Activated CD4-positive, alpha-beta T cell treated with anti-CD3 and anti-CD28 coated beads, Interleukin-2, amount 10 ng/mL, durations not matched to agents 7 days and 5 days (primary cell): ENCODE measurements around the gene MRPL11. TPM values are rescaled to one million over a fixed set of nuclear protein-coding genes. Genes with fewer than 3 reads are reported as not detected.
"Not testable (repeated sequence)": the region's sequence is repeated elsewhere in the genome, so short reads cannot be mapped to it uniquely, and the experiment has no call there.

Experiments used
- CTCF ChIA-PET: fragments of 350-600 bp; sonication (Branson Sonifier 250); formaldehyde crosslinking; loops from one replicate; lab custom pipeline; 2021; ENCODE audit warnings: antibody characterized with exemption; lab: Charles Lee
- POLR2A ChIA-PET: fragments of 350-600 bp; sonication (Branson Sonifier 250); formaldehyde crosslinking; loops from one replicate; lab custom pipeline; 2021; ENCODE audit warnings: antibody characterized with exemption; lab: Charles Lee
- DNase-seq: peaks from one replicate; pipeline ENCODE4 v3.0.0-alpha.2; 2020
- H3K27ac Mint-ChIP-seq: one replicate; pipeline ENCODE4 v1.8.0; 2021; ENCODE audit warnings: mild to moderate bottlenecking, moderate library complexity, mixed read lengths
- H3K27me3 Mint-ChIP-seq: one replicate; pipeline ENCODE4 v1.8.0; 2021; ENCODE audit warnings: mixed read lengths
- H3K36me3 Mint-ChIP-seq: one replicate; pipeline ENCODE4 v1.8.0; 2021; ENCODE audit warnings: low read depth, mixed read lengths
- H3K4me1 Mint-ChIP-seq: one replicate; pipeline ENCODE4 v1.8.0; 2021; ENCODE audit warnings: mixed read lengths
- H3K4me3 Mint-ChIP-seq: one replicate; pipeline ENCODE4 v1.8.0; 2021; ENCODE audit warnings: mild to moderate bottlenecking, moderate library complexity, mixed read lengths
- H3K9me3 Mint-ChIP-seq: one replicate; pipeline ENCODE4 v1.8.0; 2021; ENCODE audit warnings: mixed read lengths
- total RNA-seq, 2 experiments: library from RNA; stranded (reverse); gene quantifications; one replicate each; pipeline ENCODE4 v1.2.3, GENCODE V29; 2021

The MRPL11 gene
- total RNA-seq, 2 experiments from 2014 or later = 72.4 to 76.4 TPM

- Mint-ChIP-seq H3K27ac (peak overlapping the region; percentile 70), H3K4me3 (peak overlapping the region; percentile 81), H3K9me3 (peaks cover 11% of the 10 kb centered on the region), H3K4me1 (peaks cover 42% of the 10 kb centered on the region), H3K36me3 (peaks cover 10% of the 10 kb centered on the region), H3K27me3 (peaks cover 2% of the 10 kb centered on the region)
- no peak for DNase-seq
- CTCF ChIA-PET = interaction anchor here (0.6 to 1.7 kb wide), 7 partner anchors 12 to 28 kb away, joined by 3 to 9 read pairs (median 3); partner anchors contain the start of genes DPP3 and MRPL11
- POLR2A ChIA-PET = interaction anchor here (1.4 kb wide), 1 partner anchor 15 kb away, joined by 4 read pairs; the partner anchor contains the start of gene DPP3
Measured at GRCh38 chr11:66465373-66466224, 27.0 kb upstream of the MRPL11 start.

GRCh38 chr11:66464916-66465315 is 26.3 kb upstream of the MRPL11 start:
- no peak overlapping the region for H3K4me3 Mint-ChIP-seq
- H3K27ac Mint-ChIP-seq = no peak overlapping the region
- POLR2A ChIA-PET = no interaction called here
- H3K4me1 Mint-ChIP-seq = peaks cover 42% of the 10 kb centered on the region
- H3K36me3 Mint-ChIP-seq = peaks cover 10% of the 10 kb centered on the region
- H3K27me3 Mint-ChIP-seq = peaks cover 2% of the 10 kb centered on the region
- CTCF ChIA-PET = interaction anchor here (0.6 to 1.4 kb wide), 3 partner anchors 11 to 26 kb away, joined by 3 to 9 read pairs (median 4); partner anchors contain the start of genes DPP3 and MRPL11
- no peak for DNase-seq
- peaks cover 11% of the 10 kb centered on the region for H3K9me3 Mint-ChIP-seq

DNA sequence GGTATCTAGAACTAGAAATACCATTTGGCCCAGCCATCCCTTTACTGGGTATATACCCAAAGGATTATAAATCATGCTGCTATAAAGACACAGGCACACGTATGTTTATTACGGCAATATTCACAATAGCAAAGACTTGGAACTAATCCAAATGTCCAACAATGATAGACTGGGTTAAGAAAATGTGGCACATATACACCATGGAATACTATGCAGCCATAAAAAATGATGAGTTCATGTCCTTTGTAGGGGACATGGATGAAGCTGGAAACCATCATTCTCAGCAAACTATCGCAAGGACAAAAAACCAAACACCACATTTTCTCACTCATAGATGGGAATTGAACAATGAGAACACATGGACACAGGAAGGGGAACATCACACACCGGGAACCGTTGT is 25.5 kb upstream of the MRPL11 start:
- CTCF ChIA-PET = interaction anchor here (1.4 kb wide), 2 partner anchors 25 kb away, joined by 6 to 9 read pairs; partner anchors contain the start of gene MRPL11

DNA sequence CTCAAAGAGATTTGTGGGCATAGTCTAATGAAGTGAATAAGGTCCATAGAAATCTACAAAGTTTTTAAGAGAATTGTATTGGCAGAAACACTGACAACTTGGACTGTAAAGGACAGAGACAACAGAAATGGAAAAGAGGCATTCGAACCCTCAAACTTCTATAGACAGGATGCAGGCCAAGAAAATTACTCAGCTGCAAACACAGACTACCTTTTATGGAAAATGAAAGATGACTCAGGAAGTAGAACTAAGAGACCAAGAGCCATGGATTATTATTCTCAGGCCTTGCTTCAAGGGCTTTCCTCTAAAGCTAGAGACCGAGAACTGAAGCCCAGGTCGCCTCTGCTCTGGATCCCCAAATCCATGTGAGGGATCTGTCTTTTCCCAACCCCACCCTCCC is 24.3 kb upstream of the MRPL11 start:
- H3K27me3 Mint-ChIP-seq = peaks cover 2% of the 10 kb centered on the region
- H3K36me3 Mint-ChIP-seq = peaks cover 10% of the 10 kb centered on the region
- CTCF ChIA-PET = interaction anchor here (0.8 to 1.4 kb wide), 3 partner anchors 9 to 41 kb away, joined by 3 to 6 read pairs (median 3); partner anchors contain the start of gene MRPL11
- DNase-seq = no peak
- peaks cover 11% of the 10 kb centered on the region for H3K9me3 Mint-ChIP-seq
- H3K4me3 Mint-ChIP-seq = no peak overlapping the region
- peak overlapping the region; percentile 36 for H3K27ac Mint-ChIP-seq
- POLR2A ChIA-PET = no interaction called here
- peaks cover 38% of the 10 kb centered on the region for H3K4me1 Mint-ChIP-seq

More for the DNA sequence above, 25.5 kb upstream of the MRPL11 start:
- H3K27me3 Mint-ChIP-seq, POLR2A ChIA-PET, DNase-seq, H3K4me3 Mint-ChIP-seq, H3K27ac Mint-ChIP-seq, H3K36me3 Mint-ChIP-seq: not testable (repeated sequence)
- Mint-ChIP-seq H3K4me1 (peaks cover 46% of the 10 kb centered on the region), H3K9me3 (peaks cover 11% of the 10 kb centered on the region)

- Mint-ChIP-seq H3K4me3 (no peak overlapping the region), H3K27me3 (no peaks in the 10 kb centered on the region), H3K4me1 (peaks cover 32% of the 10 kb centered on the region), H3K27ac (no peak overlapping the region), H3K9me3 (peaks cover 11% of the 10 kb centered on the region), H3K36me3 (peaks cover 10% of the 10 kb centered on the region)
- no peak for DNase-seq
- POLR2A ChIA-PET = no interaction called here
- CTCF ChIA-PET = interaction anchor here (1.0 to 2.0 kb wide), 3 partner anchors 17 to 40 kb away, joined by 3 to 7 read pairs (median 3); partner anchors contain the start of gene MRPL11
Measured at GRCh38 chr11:66462010-66462409, 23.4 kb upstream of the MRPL11 start.

DNA sequence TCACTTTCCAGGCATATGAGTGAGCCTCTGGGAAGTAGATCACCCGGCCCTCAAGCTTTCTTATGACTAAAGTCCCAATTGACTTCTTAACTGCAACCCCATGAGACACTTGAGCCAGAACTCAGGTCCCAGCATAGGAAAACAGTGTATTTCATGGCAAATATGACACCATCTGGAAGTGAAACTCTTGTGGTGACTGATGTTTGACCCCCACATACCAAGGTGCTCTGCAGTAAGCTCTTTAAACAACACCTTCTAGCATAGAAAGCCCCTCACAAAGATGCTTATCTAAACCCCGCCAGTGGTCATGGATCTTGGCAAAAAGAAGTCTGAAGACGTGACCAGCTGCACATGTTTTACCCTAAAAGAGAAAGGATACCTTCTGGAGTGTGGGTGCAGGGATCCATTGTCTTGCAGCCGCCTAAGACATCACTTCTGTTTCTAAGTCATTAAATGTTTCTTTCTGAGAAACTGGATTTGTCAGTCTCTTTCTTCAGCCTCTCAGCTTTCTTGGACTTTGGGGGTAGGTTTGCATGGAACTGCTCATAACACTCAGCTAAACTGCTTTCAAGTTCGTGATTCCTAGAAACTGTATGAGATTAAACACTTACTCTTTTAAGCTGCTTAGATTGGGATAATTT is 20.6 kb upstream of the MRPL11 start:
- no peak overlapping the region for H3K4me3 Mint-ChIP-seq
- peaks cover 26% of the 10 kb centered on the region for H3K4me1 Mint-ChIP-seq
- no peak for DNase-seq
- peaks cover 11% of the 10 kb centered on the region for H3K9me3 Mint-ChIP-seq
- POLR2A ChIA-PET = no interaction called here
- CTCF ChIA-PET = interaction anchor here (0.6 to 1.5 kb wide), 3 partner anchors 21 to 57 kb away, joined by 3 to 4 read pairs (median 3); partner anchors contain the start of gene MRPL11
- no peak overlapping the region for H3K27ac Mint-ChIP-seq
- peaks cover 10% of the 10 kb centered on the region for H3K36me3 Mint-ChIP-seq
- H3K27me3 Mint-ChIP-seq = peaks cover 3% of the 10 kb centered on the region

DNA sequence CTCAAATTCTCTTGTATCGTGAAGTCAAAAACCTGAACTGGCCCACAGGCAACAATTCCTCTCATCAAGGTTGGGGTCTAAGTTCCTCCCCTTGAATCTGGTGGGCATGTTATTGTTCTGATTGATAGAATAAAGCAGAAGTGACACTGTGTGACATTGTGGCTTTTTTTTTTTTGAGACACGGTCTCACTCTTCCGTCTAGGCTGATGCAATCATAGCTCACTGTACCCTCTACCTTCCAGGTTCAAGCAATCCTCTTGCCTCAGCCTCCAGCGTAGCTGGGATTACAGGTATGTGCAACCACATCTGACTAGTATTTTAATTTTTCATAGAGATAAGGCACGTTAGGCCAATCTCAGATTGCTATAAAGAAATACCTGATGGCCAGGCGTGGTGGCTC is 19.2 kb upstream of the MRPL11 start:
- H3K4me3 Mint-ChIP-seq = no peak overlapping the region
- POLR2A ChIA-PET = no interaction called here
- no peak overlapping the region for H3K27ac Mint-ChIP-seq

DNA sequence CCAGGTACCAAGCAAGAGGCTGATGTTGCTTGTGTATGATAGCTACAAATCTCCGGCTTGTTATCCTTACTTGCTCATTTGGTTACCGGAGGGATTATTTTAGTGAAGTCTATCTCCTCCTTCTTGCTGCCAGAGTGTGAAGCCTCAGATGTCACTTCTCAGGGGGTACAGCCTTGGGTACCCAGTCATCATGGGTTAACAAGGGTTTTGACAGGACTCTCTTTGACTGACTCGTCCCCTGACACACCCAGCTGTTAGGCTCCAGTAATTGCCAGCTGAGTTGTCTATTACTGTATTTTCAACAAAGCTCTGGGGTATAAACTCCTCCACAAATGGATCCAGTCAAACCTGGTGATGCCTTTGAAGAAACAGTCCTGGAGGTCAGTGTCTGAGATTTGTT is 16.2 kb upstream of the MRPL11 start:
- ChIA-PET CTCF (interaction anchor here (0.6 to 2.7 kb wide), 5 partner anchors 10 to 115 kb away, joined by 3 to 18 read pairs (median 3); partner anchors contain the start of genes DPP3 and MRPL11), POLR2A (no interaction called here)
- H3K36me3 Mint-ChIP-seq = no peaks in the 10 kb centered on the region
- no peak for DNase-seq
- H3K4me1 Mint-ChIP-seq = peaks cover 20% of the 10 kb centered on the region
- H3K9me3 Mint-ChIP-seq = no peaks in the 10 kb centered on the region
- H3K27ac Mint-ChIP-seq = no peak overlapping the region
- no peak overlapping the region for H3K4me3 Mint-ChIP-seq
- H3K27me3 Mint-ChIP-seq = peaks cover 3% of the 10 kb centered on the region

More for the DNA sequence above, 19.2 kb upstream of the MRPL11 start:
- H3K9me3 Mint-ChIP-seq = peaks cover 10% of the 10 kb centered on the region
- H3K36me3 Mint-ChIP-seq = peaks cover 7% of the 10 kb centered on the region
- H3K4me1 Mint-ChIP-seq = peaks cover 28% of the 10 kb centered on the region
- no peak for DNase-seq
- peaks cover 3% of the 10 kb centered on the region for H3K27me3 Mint-ChIP-seq
- CTCF ChIA-PET = interaction anchor here (1.2 to 1.5 kb wide), 2 partner anchors 19 to 49 kb away, joined by 3 to 4 read pairs; partner anchors contain the start of gene MRPL11

DNA sequence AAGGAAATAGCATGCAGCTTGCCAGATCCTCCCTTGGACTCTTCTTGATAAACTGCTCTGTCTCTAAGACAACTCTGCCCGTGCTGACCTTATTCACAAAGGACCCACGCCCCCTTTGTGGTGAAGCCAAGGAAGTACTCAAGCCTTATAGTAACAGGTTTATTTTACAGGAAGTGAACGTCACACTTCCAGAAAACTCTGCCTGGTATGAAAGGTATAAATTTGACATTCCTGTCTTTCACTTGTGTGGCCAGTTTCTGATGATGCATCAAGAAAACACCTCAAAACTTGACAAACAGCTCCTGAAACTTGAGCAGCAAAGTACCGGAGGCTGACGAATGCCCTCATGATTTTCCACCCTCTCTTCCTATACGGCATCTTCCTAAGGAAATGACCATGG is 15.6 kb upstream of the MRPL11 start:
- no peaks in the 10 kb centered on the region for H3K9me3 Mint-ChIP-seq
- POLR2A ChIA-PET = no interaction called here
- no peak for DNase-seq
- CTCF ChIA-PET = interaction anchor here (0.6 to 2.7 kb wide), 5 partner anchors 9 to 152 kb away, joined by 3 to 18 read pairs (median 3); partner anchors contain the start of gene MRPL11
- H3K36me3 Mint-ChIP-seq = no peaks in the 10 kb centered on the region
- peaks cover 3% of the 10 kb centered on the region for H3K27me3 Mint-ChIP-seq
- peaks cover 17% of the 10 kb centered on the region for H3K4me1 Mint-ChIP-seq
- H3K4me3 Mint-ChIP-seq = no peak overlapping the region
- H3K27ac Mint-ChIP-seq = no peak overlapping the region

DNA sequence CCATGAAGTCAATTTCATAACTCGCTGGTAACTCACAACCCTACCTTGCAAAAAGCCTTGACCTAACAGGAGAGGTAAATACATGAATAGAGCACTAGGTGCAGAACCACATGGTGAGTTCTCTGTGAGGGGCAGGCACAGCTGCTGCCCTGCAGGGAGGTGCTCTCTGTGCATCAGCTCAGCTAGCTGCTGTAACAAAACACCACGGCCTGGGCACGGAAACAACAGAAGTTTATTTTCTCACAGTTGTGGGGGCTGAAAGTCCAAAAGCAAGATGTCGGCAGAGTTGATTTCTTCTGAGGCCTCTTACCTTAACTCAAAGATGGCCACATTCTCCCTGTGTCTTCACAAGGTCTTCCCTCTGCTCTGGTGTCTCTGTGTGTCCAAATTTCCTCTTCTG is 13.0 kb upstream of the MRPL11 start:
- Mint-ChIP-seq H3K27ac (no peak overlapping the region), H3K9me3 (no peaks in the 10 kb centered on the region), H3K4me3 (no peak overlapping the region), H3K4me1 (peaks cover 16% of the 10 kb centered on the region), H3K36me3 (no peaks in the 10 kb centered on the region), H3K27me3 (peaks cover 3% of the 10 kb centered on the region)
- POLR2A ChIA-PET = no interaction called here
- CTCF ChIA-PET = no interaction called here
- no peak for DNase-seq

DNA sequence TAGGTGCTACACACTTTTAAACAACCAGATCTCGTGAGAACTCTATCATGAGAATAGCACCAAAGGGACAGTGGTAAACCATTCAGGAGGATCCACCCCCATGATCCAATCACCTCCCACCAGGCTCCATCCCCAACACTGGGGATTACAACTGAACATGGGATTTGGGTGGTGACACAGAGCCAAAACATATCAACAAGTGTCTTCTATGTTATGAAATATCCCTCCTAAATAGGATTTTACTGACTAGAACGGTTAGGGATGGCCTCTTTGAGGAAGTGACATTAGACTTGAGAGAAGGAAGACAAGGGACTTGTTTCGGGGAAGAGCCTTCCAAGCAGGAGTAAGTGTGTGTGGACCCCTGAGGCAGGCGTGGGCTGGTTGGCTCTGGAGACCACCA is 11.9 kb upstream of the MRPL11 start:
- H3K9me3 Mint-ChIP-seq = no peaks in the 10 kb centered on the region
- ChIA-PET CTCF (interaction anchor here (0.8 kb wide), 1 partner anchor 12 kb away, joined by 3 read pairs; the partner anchor contains the start of gene MRPL11), POLR2A (no interaction called here)
- H3K36me3 Mint-ChIP-seq = no peaks in the 10 kb centered on the region
- peaks cover 16% of the 10 kb centered on the region for H3K4me1 Mint-ChIP-seq
- no peak overlapping the region for H3K4me3 Mint-ChIP-seq
- no peak for DNase-seq
- no peak overlapping the region for H3K27ac Mint-ChIP-seq
- peaks cover 6% of the 10 kb centered on the region for H3K27me3 Mint-ChIP-seq

DNA sequence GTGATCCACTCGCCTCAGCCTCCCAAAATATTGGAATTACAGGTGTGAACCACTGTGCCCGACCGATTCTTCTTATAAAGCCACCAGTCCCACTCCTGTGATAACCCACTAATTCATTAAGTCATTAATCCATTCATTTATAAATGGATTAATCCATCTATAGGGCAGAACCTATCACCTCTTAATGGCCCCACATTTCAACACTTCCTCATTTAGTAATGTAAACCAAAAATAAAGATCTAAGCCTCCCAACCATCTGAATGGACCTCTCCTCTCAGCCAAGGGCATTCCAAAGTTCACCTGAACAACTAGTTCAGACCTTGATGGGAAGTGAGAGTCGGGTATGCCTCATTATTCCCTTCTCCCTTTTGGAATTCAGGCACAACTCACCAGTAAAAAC is 9.9 kb upstream of the MRPL11 start:
- Mint-ChIP-seq H3K36me3 (no peaks in the 10 kb centered on the region), H3K4me3 (no peak overlapping the region), H3K4me1 (no peaks in the 10 kb centered on the region), H3K27me3 (peaks cover 4% of the 10 kb centered on the region), H3K9me3 (peaks cover 4% of the 10 kb centered on the region), H3K27ac (no peak overlapping the region)
- DNase-seq = no peak
- ChIA-PET POLR2A (no interaction called here), CTCF (interaction anchor here (0.9 kb wide), 1 partner anchor 10 kb away, joined by 3 read pairs; the partner anchor contains the start of gene MRPL11)
